ENCODE data around the gene RSAD2. TPM values are rescaled to one million over a fixed set of nuclear protein-coding genes. Genes with fewer than 3 reads are reported as not detected.

The RSAD2 gene
- total and polyA plus RNA-seq, 2 of the 4 experiments (the other 2 are of a cell fraction): not detected

DNA sequence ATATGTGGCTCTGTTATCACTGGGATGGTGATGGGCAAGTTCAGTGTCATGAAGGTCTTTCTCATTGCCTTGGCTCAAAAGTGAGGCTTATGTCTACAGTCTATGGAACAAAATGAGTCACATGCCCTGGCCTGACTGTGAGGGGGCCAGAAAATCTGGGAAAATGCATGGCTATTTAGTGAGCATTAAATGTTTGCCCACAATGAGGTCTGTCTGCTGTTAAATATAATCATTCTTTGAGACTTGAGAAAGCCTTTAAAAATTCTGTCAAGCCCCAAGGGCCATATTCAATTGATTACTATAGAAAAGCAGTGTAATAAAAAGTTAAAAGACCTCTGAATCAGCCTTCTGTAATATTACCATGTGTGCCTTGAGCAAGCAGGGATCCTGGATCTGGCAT, 34.1 kb downstream of the RSAD2 start:
- no peak for ATAC-seq (ENCODE audit: low read depth)
- no peak overlapping the region for H3K4ac ChIP-seq (ENCODE audit: low read depth, low read length)
- no peak overlapping the region for H3K4me3 ChIP-seq (ENCODE audit: insufficient read depth, low read depth, low read length)
- H2AFZ ChIP-seq (replicated peaks; ENCODE audit: low read length, poor library complexity): no peak overlapping the region
- no peak overlapping the region for H4K5ac ChIP-seq (ENCODE audit: low read depth, low read length)
- no TSS peak for BruUV-seq (replicated peaks)
- H4K8ac ChIP-seq (ENCODE audit: low read depth in 2 of 2, low read length in 2 of 2): no peak overlapping the region
- intact Hi-C loops (cut with micrococcal nuclease): no loop called here
- no peak overlapping the region for H3K14ac ChIP-seq (replicated peaks; ENCODE audit: low read depth, low read length)
- in situ Hi-C loops (cut with MboI; ENCODE audit: low sequenced_read_pairs): no loop called here
- no peak overlapping the region for H4K91ac ChIP-seq (ENCODE audit: insufficient read depth, low read depth, low read length)
- no peaks in the 10 kb centered on the region for H3K36me3 ChIP-seq (ENCODE audit: control insufficient read depth, insufficient read depth, low read length)
- no peaks in the 10 kb centered on the region for H4K20me1 ChIP-seq (ENCODE audit: insufficient read depth, low read length)
- ChIA-PET POLR2A (ENCODE audit: unreplicated experiment) (no interaction called here), CTCF (no interaction called here)
- DNase-seq: no peak
- no peak overlapping the region for H3K56ac ChIP-seq (ENCODE audit: extremely low read depth, insufficient read depth, low read length)
- H3K27ac ChIP-seq (ENCODE audit: insufficient read depth, low read length): no peak overlapping the region
- H2AK9ac ChIP-seq (replicated peaks; ENCODE audit: low read depth, low read length, poor library complexity): no peak overlapping the region
- H3K18ac ChIP-seq (ENCODE audit: low read depth, low read length): no peak overlapping the region
- H3K4me1 ChIP-seq (ENCODE audit: control insufficient read depth, insufficient read depth, low read length): no peaks in the 10 kb centered on the region
- no peak overlapping the region for H2BK20ac ChIP-seq (ENCODE audit: low read depth, low read length)
- H2BK15ac ChIP-seq (ENCODE audit: low read depth, low read length): no peak overlapping the region
- no peaks in the 10 kb centered on the region for H3K9me3 ChIP-seq (ENCODE audit: control insufficient read depth, insufficient read depth, low read length)
- H3K79me1 ChIP-seq (ENCODE audit: low read depth in 1 of 2, low read length in 2 of 2): no peaks in the 10 kb centered on the region
- dilution Hi-C loops (cut with HindIII; ENCODE audit: low sequenced_read_pairs, unreplicated experiment): no loop called here
- TF ChIP-seq, protein P1, sequence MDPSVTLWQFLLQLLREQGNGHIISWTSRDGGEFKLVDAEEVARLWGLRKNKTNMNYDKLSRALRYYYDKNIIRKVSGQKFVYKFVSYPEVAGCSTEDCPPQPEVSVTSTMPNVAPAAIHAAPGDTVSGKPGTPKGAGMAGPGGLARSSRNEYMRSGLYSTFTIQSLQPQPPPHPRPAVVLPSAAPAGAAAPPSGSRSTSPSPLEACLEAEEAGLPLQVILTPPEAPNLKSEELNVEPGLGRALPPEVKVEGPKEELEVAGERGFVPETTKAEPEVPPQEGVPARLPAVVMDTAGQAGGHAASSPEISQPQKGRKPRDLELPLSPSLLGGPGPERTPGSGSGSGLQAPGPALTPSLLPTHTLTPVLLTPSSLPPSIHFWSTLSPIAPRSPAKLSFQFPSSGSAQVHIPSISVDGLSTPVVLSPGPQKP (IDR thresholded peaks at IDR 0.05; ENCODE audit: borderline replicate concordance, low read depth, low read length): no peak
- TF ChIP-seq CHD1 (IDR thresholded peaks at IDR 0.05; ENCODE audit: low read depth, low read length) (no peak), MAZ (IDR thresholded peaks at IDR 0.05; ENCODE audit: borderline replicate concordance, low read depth, low read length) (no peak), POLR2A (IDR thresholded peaks at IDR 0.05; ENCODE audit: low read depth, low read length) (no peak)
- TF ChIP-seq, protein P2, sequence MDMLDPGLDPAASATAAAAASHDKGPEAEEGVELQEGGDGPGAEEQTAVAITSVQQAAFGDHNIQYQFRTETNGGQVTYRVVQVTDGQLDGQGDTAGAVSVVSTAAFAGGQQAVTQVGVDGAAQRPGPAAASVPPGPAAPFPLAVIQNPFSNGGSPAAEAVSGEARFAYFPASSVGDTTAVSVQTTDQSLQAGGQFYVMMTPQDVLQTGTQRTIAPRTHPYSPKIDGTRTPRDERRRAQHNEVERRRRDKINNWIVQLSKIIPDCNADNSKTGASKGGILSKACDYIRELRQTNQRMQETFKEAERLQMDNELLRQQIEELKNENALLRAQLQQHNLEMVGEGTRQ (IDR thresholded peaks at IDR 0.05; ENCODE audit: low read depth, low read length): no peak
- H2AK5ac ChIP-seq (ENCODE audit: low read depth, low read length): no peak overlapping the region
- H3K23ac ChIP-seq (ENCODE audit: low read depth, low read length): no peak overlapping the region
- H2BK5ac ChIP-seq (ENCODE audit: low read depth, low read length, poor library complexity, severe bottlenecking): no peak overlapping the region
- H3K4me2 ChIP-seq (ENCODE audit: low read depth, low read length): no peak overlapping the region
- H3K9me1 ChIP-seq (ENCODE audit: insufficient read depth, low read length): no peaks in the 10 kb centered on the region
- H2BK120ac ChIP-seq (ENCODE audit: low read depth, low read length): no peak overlapping the region
- H3K27me3 ChIP-seq (ENCODE audit: control insufficient read depth, insufficient read depth, low read length): peaks cover 2% of the 10 kb centered on the region; the same call in 1 of the 2 replicates
- no peak overlapping the region for H3K9ac ChIP-seq (ENCODE audit: low read depth, low read length)

Measured in IMR-90 (cell line).